ENCODE results near the gene EME1.
A peak's percentile ranks its signal among the peaks of the same experiment; 100 is the strongest.

Gene EME1

GRCh38 chr17:50347117-50347893 is 25.7 kb upstream of the EME1 start:
- DNase-seq (ENCODE audit: low spot score) (no peak), FAIRE-seq (no peak)

GRCh38 chr17:50347894-50348291 is 25.1 kb upstream of the EME1 start:
- FAIRE-seq = no peak
- DNase-seq (ENCODE audit: low spot score) = no peak

- FAIRE-seq = peak; percentile 13
These were observed 24.3 kb upstream of the EME1 start for GRCh38 chr17:50348522-50349242.

GRCh38 chr17:50349243-50349600 is 23.8 kb upstream of the EME1 start:
- no peak for DNase-seq (ENCODE audit: low spot score)
- FAIRE-seq = no peak

More at GRCh38 chr17:50348522-50349242, 24.3 kb upstream of the EME1 start:
- DNase-seq (ENCODE audit: low spot score) = peak; percentile 44

GRCh38 chr17:50350733-50351132 is 22.3 kb upstream of the EME1 start:
- FAIRE-seq = no peak
- DNase-seq (ENCODE audit: low spot score) = no peak

GRCh38 chr17:50352072-50352692 is 20.8 kb upstream of the EME1 start:
- FAIRE-seq = no peak

GRCh38 chr17:50352693-50353599 is 20.1 kb upstream of the EME1 start:
- DNase-seq (ENCODE audit: low spot score) (no peak), FAIRE-seq (no peak)

More at GRCh38 chr17:50352072-50352692, 20.8 kb upstream of the EME1 start:
- no peak for DNase-seq (ENCODE audit: low spot score)

GRCh38 chr17:50353600-50354195 is 19.3 kb upstream of the EME1 start:
- FAIRE-seq (no peak), DNase-seq (ENCODE audit: low spot score) (no peak)

GRCh38 chr17:50354198-50354597 is 18.8 kb upstream of the EME1 start:
- DNase-seq (ENCODE audit: low spot score) = no peak
- FAIRE-seq = no peak

- no peak for DNase-seq (ENCODE audit: low spot score)
- peak; percentile 27 for FAIRE-seq
These were observed 18.3 kb upstream of the EME1 start for GRCh38 chr17:50354776-50355175.

GRCh38 chr17:50355336-50355700 is 17.7 kb upstream of the EME1 start:
- DNase-seq (ENCODE audit: low spot score) (no peak), FAIRE-seq (no peak)

GRCh38 chr17:50355701-50356341 is 17.2 kb upstream of the EME1 start:
- DNase-seq (ENCODE audit: low spot score) (no peak), FAIRE-seq (no peak)

- FAIRE-seq (no peak), DNase-seq (ENCODE audit: low spot score) (no peak)
These were observed 16.6 kb upstream of the EME1 start for GRCh38 chr17:50356418-50356817.

GRCh38 chr17:50356892-50357510 is 16.0 kb upstream of the EME1 start:
- DNase-seq (ENCODE audit: low spot score) (no peak), FAIRE-seq (no peak)

GRCh38 chr17:50358177-50358576 is 14.9 kb upstream of the EME1 start:
- FAIRE-seq (no peak), DNase-seq (ENCODE audit: low spot score) (no peak)

GRCh38 chr17:50359005-50359699 is 13.9 kb upstream of the EME1 start:
- FAIRE-seq (no peak), DNase-seq (ENCODE audit: low spot score) (no peak)

- DNase-seq (ENCODE audit: low spot score) (no peak), FAIRE-seq (no peak)
These were observed 13.0 kb upstream of the EME1 start for GRCh38 chr17:50359998-50360461.

- FAIRE-seq (no peak), DNase-seq (ENCODE audit: low spot score) (no peak)
These were observed 12.4 kb upstream of the EME1 start for GRCh38 chr17:50360486-50361115.
